Tibial nerve (tissue), 4 donors: Measurements from ENCODE around the gene GJB2. TPM values are rescaled to one million over a fixed set of nuclear protein-coding genes. Genes with fewer than 3 reads are reported as not detected.

Source experiments
- DNase-seq, 2 donors: peaks; one replicate each; pipeline ENCODE4 v3.0.0-alpha.2; 2019; ENCODE audit warnings: low spot score in 2 of 2
- H3K27ac ChIP-seq, 4 donors: fragments of 200-600 bp; sonication (generic) in 3 of 4; one replicate each; pipeline ENCODE4 v1.5.1; 2017 to 2019; ENCODE audit warnings: mild to moderate bottlenecking in 1 of 4
- H3K27me3 ChIP-seq, 2 donors: fragments of 200-600 bp; sonication (generic) in 1 of 2; one replicate each; pipeline versions ENCODE4 v1.5.1 to v1.6.0; 2017 to 2019
- H3K36me3 ChIP-seq, 3 donors: fragments of 200-600 bp; sonication (generic); one replicate each; pipeline ENCODE4 v1.5.1; 2018 to 2019
- H3K4me1 ChIP-seq, 4 donors: fragments of 200-600 bp; sonication (generic) in 3 of 4; one replicate each; pipeline ENCODE4 v1.5.1; 2017 to 2019
- H3K4me3 ChIP-seq, 4 donors: fragments of 200-600 bp; sonication (generic) in 3 of 4; one replicate each; pipeline ENCODE4 v1.5.1; 2017 to 2019; ENCODE audit warnings: mild to moderate bottlenecking in 1 of 4, moderate library complexity in 1 of 4
- H3K9me3 ChIP-seq, 4 donors: fragments of 200-600 bp; sonication (generic) in 3 of 4; one replicate each; pipeline ENCODE4 v1.5.1; 2017 to 2019
- CTCF ChIP-seq, 5 experiments: fragments of 200-600 bp in 3 of 5; fragments of 450-650 bp in 2 of 5; sonication (generic) in 3 of 5; IDR thresholded peaks; one replicate each; pipeline ENCODE4 v1.5.1; 2016 to 2019; ENCODE audit warnings: antibody characterized with exemption in 5 of 5, mild to moderate bottlenecking in 3 of 5, moderate library complexity in 2 of 5
- EP300 ChIP-seq, 2 donors: sonication (generic); formaldehyde crosslinking; IDR thresholded peaks; one replicate each; pipeline ENCODE4 v1.6.1; 2017; ENCODE audit warnings: antibody characterized with exemption in 2 of 2, mild to moderate bottlenecking in 1 of 2
- POLR2A ChIP-seq, 2 donors: fragments of 450-650 bp; IDR thresholded peaks; one replicate each; pipeline ENCODE4 v1.6.1; 2017; ENCODE audit warnings: antibody characterized with exemption in 2 of 2, mild to moderate bottlenecking in 2 of 2, moderate library complexity in 2 of 2
- WGBS, 2 donors: methylation state at CpG; one replicate each; pipeline ENCODE4 v1.1.5; 2018; 5-methylcytosine and 5-hydroxymethylcytosine counted together
- total RNA-seq, 4 donors: library from RNA; depleted of rRNA; stranded (reverse); fragments of >200 nt; gene quantifications; one replicate each; pipeline ENCODE4 v1.1.0, GENCODE V29; 2016

The GJB2 gene
- 1 to 10 TPM in 2 of 4 donors, under 1 TPM in 2; 0.20 to 3.3 (median 1.3) TPM for total RNA-seq

- Histone ChIP-seq H3K36me3 (no peaks in the 10 kb centered on the region), H3K27ac (peak within 1 kb of the TSS in 2 of 4 donors; percentile 21 to 38), H3K4me1 (peaks cover 0 to 35% (median 8%) of the 10 kb centered on the region in 4 donors), H3K4me3 (peak within 1 kb of the TSS; percentile 48 to 67 (median 58)), H3K9me3 (no peaks in the 10 kb centered on the region), H3K27me3 (peaks cover 0 to 54% of the 10 kb centered on the region in 2 donors)
- 0% methylated on average over 9 of the region's 39 CpGs; no CpG with 5 or more reads in 1 of the 2 donors for WGBS, 2 donors
- no peak for TF ChIP-seq EP300 (IDR thresholded peaks at IDR 0.05)
- no peak for TF ChIP-seq POLR2A (IDR thresholded peaks at IDR 0.05)
- TF ChIP-seq CTCF (IDR thresholded peaks at IDR 0.05), result no peak
- no peak for DNase-seq
Observed at GRCh38 chr13:20192836-20193161, at the start of gene GJB2. Gene GJB2, minus strand, starts transcription at chr13:20192938. Its CDS starts 3,357 bp downstream, at chr13:20189581.

GRCh38 chr13:20241593-20241992, 48.9 kb upstream of the GJB2 start:
- TF ChIP-seq CTCF (IDR thresholded peaks at IDR 0.05), result no peak
- no peak for TF ChIP-seq POLR2A (IDR thresholded peaks at IDR 0.05)
- no peak for TF ChIP-seq EP300 (IDR thresholded peaks at IDR 0.05)
- Histone ChIP-seq H3K4me3 (no peak overlapping the region), H3K9me3 (peaks cover 0 to 4% (median 0%) of the 10 kb centered on the region in 4 donors), H3K27me3 (no peaks in the 10 kb centered on the region), H3K27ac (no peak overlapping the region), H3K36me3 (no peaks in the 10 kb centered on the region), H3K4me1 (no peaks in the 10 kb centered on the region)
- no peak for DNase-seq
- 72 to 73% methylated on average over 2 of the region's 2 CpGs for WGBS, 2 donors

- H3K4me3 ChIP-seq, result no peak overlapping the region
- DNase-seq, result no peak
- H3K27me3 ChIP-seq, result no peaks in the 10 kb centered on the region
- no peaks in the 10 kb centered on the region for H3K4me1 ChIP-seq
- WGBS, 2 donors, result 86 to 91% methylated on average over 6 of the region's 6 CpGs
- H3K9me3 ChIP-seq, result peaks cover 0 to 4% (median 0%) of the 10 kb centered on the region in 4 donors
- no peak overlapping the region for H3K27ac ChIP-seq
- TF ChIP-seq CTCF (IDR thresholded peaks at IDR 0.05) (no peak), POLR2A (IDR thresholded peaks at IDR 0.05) (no peak), EP300 (IDR thresholded peaks at IDR 0.05) (no peak)
- H3K36me3 ChIP-seq, result no peaks in the 10 kb centered on the region
Observed at GRCh38 chr13:20239748-20240147, 47.0 kb upstream of the GJB2 start.

GRCh38 chr13:20232556-20233277, 40.0 kb upstream of the GJB2 start:
- peak overlapping the region in 1 of 4 donors; percentile 34 for H3K4me3 ChIP-seq
- H3K27ac ChIP-seq, result no peak overlapping the region
- no peak for DNase-seq
- peaks cover 0 to 51% of the 10 kb centered on the region in 2 donors for H3K27me3 ChIP-seq
- TF ChIP-seq EP300 (IDR thresholded peaks at IDR 0.05) (no peak), POLR2A (IDR thresholded peaks at IDR 0.05) (no peak), CTCF (IDR thresholded peaks at IDR 0.05) (no peak)
- H3K36me3 ChIP-seq, result no peaks in the 10 kb centered on the region
- whole genome bisulfite sequencing, 2 donors, result 41 to 56% methylated on average over 16 to 24 of the region's 25 CpGs
- H3K4me1 ChIP-seq, result peaks cover 0 to 18% (median 3%) of the 10 kb centered on the region in 4 donors
- H3K9me3 ChIP-seq, result no peaks in the 10 kb centered on the region

GRCh38 chr13:20231839-20232555, 39.3 kb upstream of the GJB2 start, which contains the start of gene GJB6:
Gene GJB6, minus strand, starts transcription at chr13:20232319. Its CDS starts 8,839 bp downstream, at chr13:20223480.
- no peaks in the 10 kb centered on the region for H3K9me3 ChIP-seq
- TF ChIP-seq CTCF (IDR thresholded peaks at IDR 0.05) (no peak), POLR2A (IDR thresholded peaks at IDR 0.05) (no peak), EP300 (IDR thresholded peaks at IDR 0.05) (no peak)
- H3K36me3 ChIP-seq, result no peaks in the 10 kb centered on the region
- H3K27me3 ChIP-seq, result peaks cover 0 to 51% of the 10 kb centered on the region in 2 donors
- no peak for DNase-seq
- H3K4me3 ChIP-seq, result peak within 1 kb of the TSS in 3 of 4 donors; percentile 26 to 34 (median 26)
- WGBS, 2 donors, result 1 to 3% methylated on average over 48 to 65 of the region's 85 CpGs
- H3K27ac ChIP-seq, result no peak within 1 kb of the TSS
- peaks cover 0 to 18% (median 3%) of the 10 kb centered on the region in 4 donors for H3K4me1 ChIP-seq
